Measurements from ENCODE around the gene GPRC5C.

GPRC5C gene

DNA sequence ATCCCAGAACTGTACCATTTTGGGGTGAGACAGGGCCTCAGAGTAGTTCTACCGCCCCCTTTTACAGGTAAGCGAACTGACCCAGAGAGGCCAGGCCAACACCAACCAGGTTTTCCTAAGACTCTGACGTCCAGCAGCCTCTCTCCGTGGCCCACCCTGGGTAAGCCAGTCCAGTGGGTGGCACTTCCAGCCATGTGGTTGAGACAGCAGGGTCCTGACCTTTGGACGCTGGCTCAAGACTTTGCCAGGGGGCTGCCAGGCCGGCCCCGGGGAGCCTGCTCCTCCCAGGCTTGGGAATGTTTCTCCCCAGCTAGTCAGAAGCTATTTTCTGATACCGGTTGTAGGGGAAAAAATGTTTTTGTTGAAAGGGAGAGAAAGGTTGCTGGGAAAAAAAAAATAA, 16.9 kb downstream of the GPRC5C start:
- no peaks in the 10 kb centered on the region for H3K36me3 ChIP-seq (ENCODE audit: control insufficient read depth, insufficient read depth, low read length, severe bottlenecking)
- H3K27me3 ChIP-seq (replicated peaks; ENCODE audit: control insufficient read depth, insufficient read depth, low read length) = peaks cover 5% of the 10 kb centered on the region
- H3K4me1 ChIP-seq (ENCODE audit: control insufficient read depth, insufficient read depth, low read length) = peaks cover 12% of the 10 kb centered on the region
- no peak for DNase-seq (ENCODE audit: low read depth)
- no peak overlapping the region for H3K9ac ChIP-seq (ENCODE audit: low read length)
- no peak overlapping the region for H3K4me3 ChIP-seq (ENCODE audit: low read length)
- no peaks in the 10 kb centered on the region for H3K9me3 ChIP-seq (ENCODE audit: control insufficient read depth, low read length)

GRCh38 chr17:74449306-74449705, 17.4 kb downstream of the GPRC5C start:
- H3K36me3 ChIP-seq (ENCODE audit: control insufficient read depth, insufficient read depth, low read length, severe bottlenecking) = no peaks in the 10 kb centered on the region
- DNase-seq (ENCODE audit: low read depth) = no peak

DNA sequence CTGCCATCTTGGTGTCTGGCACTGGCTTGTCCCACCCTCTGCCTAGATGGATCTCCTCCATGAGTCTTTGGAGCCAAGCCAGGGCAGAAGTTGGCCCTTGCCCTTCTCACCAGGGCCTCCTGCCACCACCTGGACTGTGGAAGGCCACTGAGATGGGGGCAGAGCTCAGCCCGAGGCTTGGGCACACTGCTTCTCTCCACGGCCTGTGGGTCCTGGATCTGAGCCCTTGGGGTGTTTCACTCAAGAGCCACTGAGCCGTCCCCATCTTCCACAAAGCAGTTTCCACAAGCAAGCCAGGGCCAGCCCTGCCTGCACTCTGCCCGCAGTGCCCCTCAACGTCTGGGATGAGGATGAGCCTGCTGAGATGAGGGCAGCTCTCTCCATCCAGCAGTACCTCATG, 17.9 kb downstream of the GPRC5C start:
- no peak overlapping the region for H3K9ac ChIP-seq (ENCODE audit: low read length)

More at GRCh38 chr17:74449306-74449705, 17.4 kb downstream of the GPRC5C start:
- Histone ChIP-seq H3K9ac (ENCODE audit: low read length) (no peak overlapping the region), H3K9me3 (ENCODE audit: control insufficient read depth, low read length) (no peaks in the 10 kb centered on the region), H3K27me3 (replicated peaks; ENCODE audit: control insufficient read depth, insufficient read depth, low read length) (no peaks in the 10 kb centered on the region), H3K4me1 (ENCODE audit: control insufficient read depth, insufficient read depth, low read length) (peaks cover 8% of the 10 kb centered on the region), H3K4me3 (ENCODE audit: low read length) (no peak overlapping the region)

DNA sequence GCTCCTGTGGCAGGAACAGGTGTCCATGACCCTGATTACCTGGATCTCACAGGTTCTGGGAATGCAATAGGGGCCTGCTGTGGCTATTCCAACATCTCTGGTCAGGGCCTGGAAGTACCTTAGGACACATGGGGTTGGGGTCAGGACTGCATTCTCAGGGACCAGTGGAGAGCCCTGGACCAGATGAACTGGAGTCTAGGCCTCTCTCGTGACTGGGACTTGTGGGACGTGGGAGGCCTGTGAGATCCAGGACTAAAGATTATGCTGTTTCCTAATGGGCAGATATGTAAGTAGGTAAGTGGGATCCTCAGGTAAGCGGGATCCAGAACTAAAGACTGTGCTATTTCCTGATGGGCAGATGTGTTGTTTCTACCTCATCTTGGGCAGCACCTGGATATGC, 18.3 kb downstream of the GPRC5C start:
- H3K9me3 ChIP-seq (ENCODE audit: control insufficient read depth, low read length) = no peaks in the 10 kb centered on the region
- H3K4me3 ChIP-seq (ENCODE audit: low read length) = no peak overlapping the region
- no peaks in the 10 kb centered on the region for H3K36me3 ChIP-seq (ENCODE audit: control insufficient read depth, insufficient read depth, low read length, severe bottlenecking)

More for the DNA sequence above, 17.9 kb downstream of the GPRC5C start:
- peaks cover 10% of the 10 kb centered on the region for H3K4me1 ChIP-seq (ENCODE audit: control insufficient read depth, insufficient read depth, low read length)
- DNase-seq (ENCODE audit: low read depth) = no peak
- H3K27me3 ChIP-seq (replicated peaks; ENCODE audit: control insufficient read depth, insufficient read depth, low read length) = no peaks in the 10 kb centered on the region
- H3K4me3 ChIP-seq (ENCODE audit: low read length) = no peak overlapping the region
- H3K9me3 ChIP-seq (ENCODE audit: control insufficient read depth, low read length) = no peaks in the 10 kb centered on the region
- H3K36me3 ChIP-seq (ENCODE audit: control insufficient read depth, insufficient read depth, low read length, severe bottlenecking) = no peaks in the 10 kb centered on the region

DNA sequence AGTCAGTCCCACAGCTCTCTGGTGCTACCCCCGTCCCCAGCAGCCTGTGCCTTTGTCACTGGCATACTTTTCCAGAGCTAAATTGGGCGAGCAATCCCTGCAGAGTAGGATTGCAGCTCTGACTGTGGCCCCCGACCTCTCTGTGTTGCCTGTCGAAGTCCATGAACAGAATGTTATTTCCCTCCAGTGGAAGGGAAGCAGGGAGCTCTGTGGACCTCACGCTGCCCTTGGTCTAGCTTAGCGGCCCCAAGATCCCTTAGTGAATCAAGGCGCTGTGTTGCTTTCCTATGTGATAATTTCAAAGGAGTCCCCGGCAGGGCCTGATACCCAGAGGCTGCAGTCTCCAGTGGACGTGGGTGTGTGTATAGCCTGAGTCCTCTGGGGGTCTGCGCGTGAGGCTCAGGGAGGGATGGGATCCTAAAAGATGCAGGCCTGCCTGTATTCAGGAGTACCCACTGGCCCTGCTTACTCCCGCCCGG, 19.1 kb downstream of the GPRC5C start:
- H3K9me3 ChIP-seq (ENCODE audit: control insufficient read depth, low read length) = no peaks in the 10 kb centered on the region
- no peaks in the 10 kb centered on the region for H3K27me3 ChIP-seq (replicated peaks; ENCODE audit: control insufficient read depth, insufficient read depth, low read length)
- no peak for DNase-seq (ENCODE audit: low read depth)
- H3K36me3 ChIP-seq (ENCODE audit: control insufficient read depth, insufficient read depth, low read length, severe bottlenecking) = no peaks in the 10 kb centered on the region
- H3K4me1 ChIP-seq (ENCODE audit: control insufficient read depth, insufficient read depth, low read length) = peaks cover 14% of the 10 kb centered on the region
- no peak overlapping the region for H3K4me3 ChIP-seq (ENCODE audit: low read length)
- no peak overlapping the region for H3K9ac ChIP-seq (ENCODE audit: low read length)

More for the DNA sequence above, 18.3 kb downstream of the GPRC5C start:
- H3K4me1 ChIP-seq (ENCODE audit: control insufficient read depth, insufficient read depth, low read length) = peaks cover 14% of the 10 kb centered on the region
- H3K27me3 ChIP-seq (replicated peaks; ENCODE audit: control insufficient read depth, insufficient read depth, low read length) = no peaks in the 10 kb centered on the region
- H3K9ac ChIP-seq (ENCODE audit: low read length) = no peak overlapping the region
- no peak for DNase-seq (ENCODE audit: low read depth)

- H3K4me3 ChIP-seq (ENCODE audit: low read length) = no peak overlapping the region
- no peak overlapping the region for H3K9ac ChIP-seq (ENCODE audit: low read length)
- H3K27me3 ChIP-seq (replicated peaks; ENCODE audit: control insufficient read depth, insufficient read depth, low read length) = no peaks in the 10 kb centered on the region
- H3K4me1 ChIP-seq (ENCODE audit: control insufficient read depth, insufficient read depth, low read length) = peaks cover 14% of the 10 kb centered on the region
- no peaks in the 10 kb centered on the region for H3K36me3 ChIP-seq (ENCODE audit: control insufficient read depth, insufficient read depth, low read length, severe bottlenecking)
- no peak for DNase-seq (ENCODE audit: low read depth)
- no peaks in the 10 kb centered on the region for H3K9me3 ChIP-seq (ENCODE audit: control insufficient read depth, low read length)
Observed at GRCh38 chr17:74451557-74451956, 19.7 kb downstream of the GPRC5C start.

DNA sequence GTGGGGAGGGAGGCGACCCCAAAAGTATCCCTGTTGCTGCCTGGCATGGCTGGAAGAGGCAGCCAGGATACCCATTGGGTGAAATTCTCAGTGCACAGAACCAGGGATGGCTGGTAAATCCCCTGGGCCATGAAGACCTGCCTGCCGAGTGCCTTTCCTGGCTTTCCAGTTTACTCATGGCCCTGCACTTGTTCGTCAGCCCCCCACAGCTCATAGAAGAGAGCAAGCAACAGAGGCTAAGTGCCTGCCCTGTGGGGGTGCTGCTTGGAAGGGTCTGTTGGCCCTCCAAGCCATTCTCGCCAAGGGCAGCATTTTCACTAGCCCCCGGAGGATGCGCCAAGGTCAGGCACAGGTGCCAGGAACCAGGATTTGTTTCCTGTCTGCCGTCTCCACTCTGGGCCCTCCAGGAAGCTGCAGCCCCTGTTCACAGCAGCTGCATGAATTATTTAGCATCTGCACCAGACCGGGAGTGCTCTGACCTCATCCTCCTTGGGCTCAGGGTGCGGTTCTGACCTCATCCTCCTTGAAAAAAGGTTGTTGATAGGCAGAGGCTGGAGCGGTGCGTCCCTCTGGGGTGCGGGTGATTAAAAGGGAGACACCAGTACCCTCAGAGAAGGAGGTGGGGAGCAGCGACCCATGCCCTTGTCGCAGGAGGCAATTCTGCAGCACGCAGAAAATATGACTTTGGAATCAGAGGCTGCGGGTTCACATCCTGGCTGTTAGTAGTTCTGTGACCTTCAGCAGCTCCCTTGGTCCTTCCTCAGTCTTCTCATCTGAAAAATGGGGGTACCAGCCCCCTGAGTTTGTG, 20.3 kb downstream of the GPRC5C start:
- DNase-seq (ENCODE audit: low read depth) = no peak
- H3K9ac ChIP-seq (ENCODE audit: low read length) = no peak overlapping the region

DNA sequence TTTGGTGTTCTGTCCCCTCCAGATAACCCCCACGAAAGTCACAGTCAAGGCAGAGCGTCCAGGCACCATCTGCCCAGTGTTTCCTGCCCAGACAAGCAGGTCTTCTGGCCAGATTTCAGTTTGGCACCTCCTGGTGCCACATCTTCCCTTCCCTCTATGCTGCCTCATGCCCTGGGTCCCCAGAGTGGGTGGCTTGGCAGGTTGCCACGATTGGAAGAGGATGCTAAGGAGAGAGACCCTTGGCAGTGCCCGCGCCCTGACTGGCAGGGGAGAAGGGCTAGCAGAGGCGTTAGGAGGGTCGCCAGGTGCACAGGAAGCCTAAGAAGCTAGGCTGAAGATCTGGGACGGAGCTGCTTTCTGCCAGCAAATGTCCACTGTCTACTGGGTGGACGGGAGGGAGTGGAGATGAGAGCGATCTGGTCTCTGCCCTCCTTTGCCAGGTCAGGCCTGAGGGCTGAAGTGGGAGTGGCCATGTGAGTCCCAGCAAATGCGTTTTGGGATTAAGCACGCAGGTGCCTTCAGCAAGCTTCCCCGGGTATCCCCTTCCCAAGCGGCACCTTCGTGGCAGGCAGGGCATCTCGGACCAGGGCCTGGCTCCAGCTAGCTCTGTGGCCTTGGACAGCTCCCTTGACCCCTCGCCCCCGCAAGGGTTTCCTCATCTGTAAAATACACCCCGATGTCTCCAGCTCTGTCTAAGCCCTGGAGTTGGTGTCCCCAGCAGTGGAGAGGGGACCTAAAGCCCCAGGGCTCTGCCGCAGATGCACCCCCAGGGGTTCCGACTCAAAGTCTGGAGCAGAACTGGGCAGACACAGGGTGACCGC, 21.2 kb downstream of the GPRC5C start:
- Histone ChIP-seq H3K36me3 (ENCODE audit: control insufficient read depth, insufficient read depth, low read length, severe bottlenecking) (no peaks in the 10 kb centered on the region), H3K4me1 (ENCODE audit: control insufficient read depth, insufficient read depth, low read length) (peaks cover 14% of the 10 kb centered on the region), H3K27me3 (replicated peaks; ENCODE audit: control insufficient read depth, insufficient read depth, low read length) (no peaks in the 10 kb centered on the region), H3K9ac (ENCODE audit: low read length) (peak overlapping the region; percentile 20), H3K4me3 (ENCODE audit: low read length) (peak overlapping the region; percentile 66), H3K9me3 (ENCODE audit: control insufficient read depth, low read length) (no peaks in the 10 kb centered on the region)
- no peak for DNase-seq (ENCODE audit: low read depth)

More for the DNA sequence above, 20.3 kb downstream of the GPRC5C start:
- Histone ChIP-seq H3K9me3 (ENCODE audit: control insufficient read depth, low read length) (no peaks in the 10 kb centered on the region), H3K4me1 (ENCODE audit: control insufficient read depth, insufficient read depth, low read length) (peaks cover 14% of the 10 kb centered on the region), H3K27me3 (replicated peaks; ENCODE audit: control insufficient read depth, insufficient read depth, low read length) (no peaks in the 10 kb centered on the region), H3K36me3 (ENCODE audit: control insufficient read depth, insufficient read depth, low read length, severe bottlenecking) (no peaks in the 10 kb centered on the region), H3K4me3 (ENCODE audit: low read length) (no peak overlapping the region)

GRCh38 chr17:74453665-74454196, 21.8 kb downstream of the GPRC5C start:
- H3K9me3 ChIP-seq (ENCODE audit: control insufficient read depth, low read length) = no peaks in the 10 kb centered on the region
- peak overlapping the region; percentile 66 for H3K4me3 ChIP-seq (ENCODE audit: low read length)
- DNase-seq (ENCODE audit: low read depth) = peak; percentile 88
- peaks cover 6% of the 10 kb centered on the region for H3K27me3 ChIP-seq (replicated peaks; ENCODE audit: control insufficient read depth, insufficient read depth, low read length)
- peak overlapping the region; percentile 80 for H3K9ac ChIP-seq (ENCODE audit: low read length)
- peaks cover 14% of the 10 kb centered on the region for H3K4me1 ChIP-seq (ENCODE audit: control insufficient read depth, insufficient read depth, low read length)
- no peaks in the 10 kb centered on the region for H3K36me3 ChIP-seq (ENCODE audit: control insufficient read depth, insufficient read depth, low read length, severe bottlenecking)

GRCh38 chr17:74454197-74455024, 22.5 kb downstream of the GPRC5C start:
- H3K9me3 ChIP-seq (ENCODE audit: control insufficient read depth, low read length) = no peaks in the 10 kb centered on the region
- H3K9ac ChIP-seq (ENCODE audit: low read length) = peak overlapping the region; percentile 80
- peaks cover 14% of the 10 kb centered on the region for H3K4me1 ChIP-seq (ENCODE audit: control insufficient read depth, insufficient read depth, low read length)
- DNase-seq (ENCODE audit: low read depth) = no peak
- peak overlapping the region; percentile 74 for H3K4me3 ChIP-seq (ENCODE audit: low read length)
- no peaks in the 10 kb centered on the region for H3K36me3 ChIP-seq (ENCODE audit: control insufficient read depth, insufficient read depth, low read length, severe bottlenecking)
- peaks cover 10% of the 10 kb centered on the region for H3K27me3 ChIP-seq (replicated peaks; ENCODE audit: control insufficient read depth, insufficient read depth, low read length)
